Measurements from ENCODE around the gene CENPH. TPM values are rescaled to one million over a fixed set of nuclear protein-coding genes. Genes with fewer than 3 reads are reported as not detected.

CENPH gene
- total and polyA plus RNA-seq, 2 of the 8 experiments (the other 6 are each of a cell fraction or from before 2014, with no cell fraction given) = 69.0 to 82.8 TPM

DNA sequence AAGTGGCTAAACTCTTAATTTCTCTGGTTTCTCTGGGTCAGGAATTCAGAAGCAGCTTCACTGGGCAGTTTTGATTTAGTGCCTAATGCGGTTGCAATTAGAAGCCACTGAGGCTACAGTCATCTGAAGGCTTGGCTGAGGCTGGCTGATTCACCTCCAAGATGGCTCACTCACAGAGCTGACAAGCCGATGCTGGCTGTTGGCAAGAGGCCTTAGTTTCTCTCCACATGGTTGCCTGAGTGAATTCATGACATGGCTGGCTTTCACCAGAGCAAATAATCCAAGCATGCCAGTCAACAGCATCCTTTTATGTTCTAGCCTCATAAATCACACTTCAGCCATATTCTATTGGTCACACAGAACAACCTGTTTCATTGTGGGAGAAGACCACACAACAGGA, 42.5 kb downstream of the CENPH start:
- Histone ChIP-seq H2AFZ (ENCODE audit: low read length) (no peak overlapping the region), H3K9me3 (ENCODE audit: insufficient read depth in 2 of 2, low read depth in 1 of 2, low read length in 1 of 2) (no peaks in the 10 kb centered on the region), H4K5ac (ENCODE audit: insufficient read length, low read depth, low read length) (no peak overlapping the region), H3K18ac (ENCODE audit: extremely low read depth, low read length) (no peak overlapping the region), H2AK5ac (ENCODE audit: low read depth, low read length) (no peak overlapping the region), H3K79me1 (ENCODE audit: low read depth, low read length) (no peaks in the 10 kb centered on the region), H2BK120ac (replicated peaks; ENCODE audit: low read depth, low read length) (no peak overlapping the region), H3K23ac (ENCODE audit: insufficient read length) (no peak overlapping the region), H2BK12ac (ENCODE audit: low read depth, low read length) (no peak overlapping the region), H3K4me3 (ENCODE audit: extremely low read depth in 1 of 4, insufficient read depth in 2 of 4, low read depth in 3 of 4, low read length in 4 of 4) (no peak overlapping the region), H3K56ac (replicated peaks; ENCODE audit: insufficient read length, low read depth, low read length) (no peak overlapping the region), H2BK15ac (ENCODE audit: low read length) (no peak overlapping the region), H3K23me2 (ENCODE audit: low read depth, low read length) (peaks cover 1% of the 10 kb centered on the region; the same call in 1 of the 2 replicates), H3K27me3 (replicated peaks in 1 of 4; ENCODE audit: control insufficient read depth in 3 of 4, extremely low read depth in 1 of 4, insufficient read depth in 3 of 4, low read length in 3 of 4) (no peaks in the 10 kb centered on the region), H2BK20ac (ENCODE audit: low read length) (no peak overlapping the region), H2BK5ac (ENCODE audit: low read depth, low read length) (no peak overlapping the region), H3K4ac (replicated peaks; ENCODE audit: insufficient read length, low read depth, low read length) (no peak overlapping the region), H3K9ac (replicated peaks in 1 of 4; ENCODE audit: extremely low read depth in 1 of 4, low read depth in 3 of 4, low read length in 3 of 4) (no peak overlapping the region), H3K36me3 (ENCODE audit: control insufficient read depth in 2 of 4, insufficient read depth in 4 of 4, low read length in 3 of 4) (peaks cover 0 to 23% (median 1%) of the 10 kb centered on the region in 4 experiments; a peak in 4 of 8 replicates), H4K8ac (ENCODE audit: extremely low read depth, insufficient read depth, low read length) (no peak overlapping the region), H4K20me1 (replicated peaks in 1 of 2; ENCODE audit: control insufficient read depth in 1 of 2, insufficient read depth in 2 of 2, low read length in 2 of 2) (peaks cover 0 to 1% of the 10 kb centered on the region in 2 experiments), H3K4me2 (ENCODE audit: insufficient read depth in 1 of 2, low read depth in 2 of 2, low read length in 2 of 2) (no peak overlapping the region), H4K91ac (replicated peaks; ENCODE audit: insufficient read length, low read length) (no peak overlapping the region), H3K14ac (ENCODE audit: insufficient read length) (no peak overlapping the region), H3K27ac (ENCODE audit: low read depth, low read length) (no peak overlapping the region), H3K79me2 (ENCODE audit: control insufficient read depth in 1 of 2, insufficient read depth in 2 of 2, low read length in 2 of 2) (peaks cover 0 to 15% of the 10 kb centered on the region in 2 experiments; a peak in 2 of 4 replicates), H3K4me1 (replicated peaks in 1 of 4; ENCODE audit: control insufficient read depth in 3 of 4, insufficient read depth in 4 of 4, low read length in 3 of 4) (peaks cover 0 to 3% (median 0%) of the 10 kb centered on the region in 4 experiments; a peak in 2 of 7 replicates)
- POLR2A ChIA-PET (ENCODE audit: partially characterized antibody) = interaction anchor here (1.1 to 1.2 kb wide), 2 partner anchors 24 to 27 kb away, joined by 3 to 5 read pairs; no protein-coding TSS in a partner anchor
- WGBS, 2 experiments (ENCODE audit: extremely low coverage in 1 of 2, insufficient coverage in 1 of 2, insufficient read length in 1 of 2, insufficient replicate concordance in 2 of 2, low coverage in 1 of 2, low lambda C conversion rate in 2 of 2, missing lambda C conversion rate in 1 of 2) = 92% methylated on average over 2 of the region's 2 CpGs; no CpG with 5 or more reads in 1 of the 2 experiments
- CTCF ChIA-PET (ENCODE audit: partially characterized antibody) = interaction anchor here (0.9 to 1.1 kb wide), 2 partner anchors 34 to 177 kb away, joined by 3 to 4 read pairs; no protein-coding TSS in a partner anchor
- no peak for FAIRE-seq
- no peak for DNase-seq (ENCODE audit: low read depth in 1 of 2, low spot score in 2 of 2)
- TF ChIP-seq TBP (IDR thresholded peaks at IDR 0.05; ENCODE audit: low read depth, low read length) (no peak), POLR2AphosphoS5 (IDR thresholded peaks at IDR 0.05; ENCODE audit: low read depth, low read length) (no peak), SP4 (IDR thresholded peaks at IDR 0.05; ENCODE audit: low read length) (no peak), NANOG (IDR thresholded peaks at IDR 0.05; ENCODE audit: insufficient read depth, low read depth, low read length, poor library complexity, severe bottlenecking) (no peak), KDM1A (IDR thresholded peaks at IDR 0.05; ENCODE audit: borderline replicate concordance, low read length) (no peak)

Data from H1 (cell line).